Erythroblast (primary cell): ENCODE results near the gene MAP2K2.

Experiments used
- DNase-seq, 2 experiments: peaks; one replicate each; lab custom pipeline; 2025; lab: John Stamatoyannopoulos, UW
- GATA1 ChIP-seq: IDR thresholded peaks from 2 replicates; pipeline ENCODE4 v1.6.1; 2011; ENCODE audit warnings: low read depth, mild to moderate bottlenecking, control low read depth, low read length, moderate library complexity
- POLR2A ChIP-seq: IDR thresholded peaks from 2 replicates; pipeline ENCODE4 v1.6.1; 2011; ENCODE audit warnings: mild to moderate bottlenecking, low read length

MAP2K2 gene

GRCh38 chr19:4051175-4052101 lies 72.5 kb downstream of the MAP2K2 start:
- TF ChIP-seq GATA1 (no peak), POLR2A (no peak)
- no peak for DNase-seq

- TF ChIP-seq GATA1 (no peak), POLR2A (no peak)
- DNase-seq = no peak
Observed at GRCh38 chr19:4049432-4049831, 74.5 kb downstream of the MAP2K2 start.

- no peak for DNase-seq
- TF ChIP-seq POLR2A (no peak), GATA1 (no peak)
Observed at GRCh38 chr19:4046946-4047683, 76.8 kb downstream of the MAP2K2 start.

GRCh38 chr19:4046362-4046691 lies 77.6 kb downstream of the MAP2K2 start:
- DNase-seq = no peak
- TF ChIP-seq GATA1 (no peak), POLR2A (no peak)

GRCh38 chr19:4045597-4046361 lies 78.1 kb downstream of the MAP2K2 start:
- DNase-seq = no peak
- no peak for TF ChIP-seq POLR2A

- TF ChIP-seq POLR2A (no peak), GATA1 (no peak)
- no peak for DNase-seq
Observed at GRCh38 chr19:4044990-4045465, 78.9 kb downstream of the MAP2K2 start.

GRCh38 chr19:4043966-4044715 lies 79.8 kb downstream of the MAP2K2 start:
- DNase-seq = no peak
- TF ChIP-seq POLR2A (no peak), GATA1 (no peak)

GRCh38 chr19:4043401-4043800 lies 80.5 kb downstream of the MAP2K2 start:
- no peak for TF ChIP-seq GATA1
- no peak for TF ChIP-seq POLR2A
- DNase-seq = no peak

GRCh38 chr19:4042731-4043082 lies 81.2 kb downstream of the MAP2K2 start:
- no peak for TF ChIP-seq GATA1
- TF ChIP-seq POLR2A = no peak
- no peak for DNase-seq

- no peak for DNase-seq
- no peak for TF ChIP-seq GATA1
- TF ChIP-seq POLR2A = no peak
Observed at GRCh38 chr19:4042064-4042730, 81.7 kb downstream of the MAP2K2 start.
